Ovary (tissue), 3 donors: Measurements from ENCODE around the gene HORMAD2.
"Not testable (repeated sequence)": the region's sequence is repeated elsewhere in the genome, so short reads cannot be mapped to it uniquely, and the experiment has no call there.

Experiments
- EP300 ChIP-seq: sonication (generic); formaldehyde crosslinking; IDR thresholded peaks from one replicate; pipeline ENCODE4 v1.6.1; 2017; ENCODE audit warnings: antibody characterized with exemption
- POLR2A ChIP-seq: fragments of 450-650 bp; IDR thresholded peaks from one replicate; pipeline ENCODE4 v1.6.1; 2017; ENCODE audit warnings: antibody characterized with exemption, mild to moderate bottlenecking, moderate library complexity
- TF ChIP-seq, protein P1 (sequence below), 3 donors: fragments of 450-650 bp in 2 of 3; fragments of 200-600 bp in 1 of 3; IDR thresholded peaks; one replicate each; pipeline versions ENCODE4 v1.5.1 to v1.8.0; 2016 to 2022; ENCODE audit warnings: antibody characterized with exemption in 3 of 3, mild to moderate bottlenecking in 1 of 3
- donor health status: DM: no; HTN: no; CAD: no.

- TF ChIP-seq, protein P1, sequence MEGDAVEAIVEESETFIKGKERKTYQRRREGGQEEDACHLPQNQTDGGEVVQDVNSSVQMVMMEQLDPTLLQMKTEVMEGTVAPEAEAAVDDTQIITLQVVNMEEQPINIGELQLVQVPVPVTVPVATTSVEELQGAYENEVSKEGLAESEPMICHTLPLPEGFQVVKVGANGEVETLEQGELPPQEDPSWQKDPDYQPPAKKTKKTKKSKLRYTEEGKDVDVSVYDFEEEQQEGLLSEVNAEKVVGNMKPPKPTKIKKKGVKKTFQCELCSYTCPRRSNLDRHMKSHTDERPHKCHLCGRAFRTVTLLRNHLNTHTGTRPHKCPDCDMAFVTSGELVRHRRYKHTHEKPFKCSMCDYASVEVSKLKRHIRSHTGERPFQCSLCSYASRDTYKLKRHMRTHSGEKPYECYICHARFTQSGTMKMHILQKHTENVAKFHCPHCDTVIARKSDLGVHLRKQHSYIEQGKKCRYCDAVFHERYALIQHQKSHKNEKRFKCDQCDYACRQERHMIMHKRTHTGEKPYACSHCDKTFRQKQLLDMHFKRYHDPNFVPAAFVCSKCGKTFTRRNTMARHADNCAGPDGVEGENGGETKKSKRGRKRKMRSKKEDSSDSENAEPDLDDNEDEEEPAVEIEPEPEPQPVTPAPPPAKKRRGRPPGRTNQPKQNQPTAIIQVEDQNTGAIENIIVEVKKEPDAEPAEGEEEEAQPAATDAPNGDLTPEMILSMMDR (IDR thresholded peaks at IDR 0.05) = not testable (repeated sequence)
- TF ChIP-seq EP300, POLR2A: not testable (repeated sequence)
These were observed 19.2 kb upstream of the HORMAD2 start for GRCh38 chr22:30061094-30061493.
